Activated T-cell treated with anti-CD3 and anti-CD28 coated beads, Interleukin-2, amount 50 U/mL, for 24 hours (primary cell): Measurements from ENCODE around the gene TNFRSF1B.

Experiments
- DNase-seq: peaks from one replicate; pipeline ENCODE4 v3.0.0-alpha.2; 2020
- H3K27ac Mint-ChIP-seq: 2 replicates; pipeline ENCODE4 v1.8.0; 2020; ENCODE audit warnings: mild to moderate bottlenecking, mixed read lengths
- H3K27me3 Mint-ChIP-seq: 2 replicates; pipeline ENCODE4 v1.8.0; 2020; ENCODE audit warnings: mixed read lengths
- H3K36me3 Mint-ChIP-seq: 2 replicates; pipeline ENCODE4 v1.8.0; 2020; ENCODE audit warnings: low read depth, mixed read lengths
- H3K4me1 Mint-ChIP-seq: 2 replicates; pipeline ENCODE4 v1.8.0; 2020; ENCODE audit warnings: low read depth, mixed read lengths
- H3K4me3 Mint-ChIP-seq: 2 replicates; pipeline ENCODE4 v1.8.0; 2020; ENCODE audit warnings: mild to moderate bottlenecking, moderate library complexity, mixed read lengths
- H3K9me3 Mint-ChIP-seq: 2 replicates; pipeline ENCODE4 v1.8.0; 2020; ENCODE audit warnings: mixed read lengths

The TNFRSF1B gene

DNA sequence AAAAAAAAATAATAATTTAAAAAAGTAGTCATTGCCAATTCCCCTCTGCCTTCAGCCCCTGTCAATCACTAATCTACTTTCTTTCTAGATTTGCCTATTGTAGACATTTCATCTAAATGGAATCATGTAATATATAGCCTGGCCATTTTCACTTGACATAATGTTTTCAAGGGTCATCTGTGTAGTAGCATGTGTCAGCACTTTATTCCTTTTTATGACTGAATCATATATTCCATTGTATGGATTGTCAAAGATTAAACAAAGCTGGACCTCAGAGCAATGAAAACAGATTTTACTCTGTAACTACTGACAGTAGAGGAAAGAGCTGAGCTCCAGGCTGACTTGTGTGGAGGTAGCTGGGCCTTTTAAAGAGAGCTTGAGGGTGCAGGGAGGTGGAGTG, 78.9 kb downstream of the TNFRSF1B start:
- DNase-seq, result no peak
- H3K27me3 Mint-ChIP-seq, result no peaks in the 10 kb centered on the region
- H3K4me3 Mint-ChIP-seq, result no peak overlapping the region
- peaks cover 76% of the 10 kb centered on the region for H3K36me3 Mint-ChIP-seq
- H3K4me1 Mint-ChIP-seq, result no peaks in the 10 kb centered on the region
- H3K27ac Mint-ChIP-seq, result no peak overlapping the region
- H3K9me3 Mint-ChIP-seq, result no peaks in the 10 kb centered on the region

- no peak overlapping the region for H3K4me3 Mint-ChIP-seq
- H3K4me1 Mint-ChIP-seq, result no peaks in the 10 kb centered on the region
- H3K27ac Mint-ChIP-seq, result no peak overlapping the region
- no peaks in the 10 kb centered on the region for H3K9me3 Mint-ChIP-seq
- DNase-seq, result no peak
- no peaks in the 10 kb centered on the region for H3K27me3 Mint-ChIP-seq
- H3K36me3 Mint-ChIP-seq, result peaks cover 77% of the 10 kb centered on the region
Observed at GRCh38 chr1:12246584-12246983, 79.8 kb downstream of the TNFRSF1B start.

GRCh38 chr1:12249181-12249580, 82.4 kb downstream of the TNFRSF1B start:
- H3K9me3 Mint-ChIP-seq, result no peaks in the 10 kb centered on the region
- no peak overlapping the region for H3K4me3 Mint-ChIP-seq
- no peak for DNase-seq
- no peaks in the 10 kb centered on the region for H3K4me1 Mint-ChIP-seq
- H3K27ac Mint-ChIP-seq, result no peak overlapping the region
- H3K27me3 Mint-ChIP-seq, result no peaks in the 10 kb centered on the region
- H3K36me3 Mint-ChIP-seq, result peaks cover 76% of the 10 kb centered on the region

DNA sequence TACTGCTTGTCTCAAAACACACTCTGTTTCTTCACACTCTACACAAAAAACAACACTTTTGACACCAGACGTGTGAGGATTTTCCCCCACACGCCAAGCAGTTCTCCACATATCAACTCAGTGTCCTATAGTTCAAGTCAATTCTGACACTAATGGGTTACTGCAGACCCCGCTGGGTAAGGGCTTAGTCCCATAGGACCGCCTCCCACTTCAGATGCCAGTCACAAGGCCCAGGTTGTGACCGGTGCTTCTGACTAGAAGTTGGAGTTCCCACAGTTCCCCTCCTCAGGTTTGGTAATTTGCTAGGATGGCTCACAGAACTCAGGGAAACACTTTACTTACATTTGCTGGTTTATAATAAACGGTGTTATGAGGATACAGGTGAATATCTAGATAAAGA, 83.0 kb downstream of the TNFRSF1B start:
- no peak overlapping the region for H3K27ac Mint-ChIP-seq
- peaks cover 74% of the 10 kb centered on the region for H3K36me3 Mint-ChIP-seq
- no peak overlapping the region for H3K4me3 Mint-ChIP-seq
- no peak for DNase-seq
- no peaks in the 10 kb centered on the region for H3K4me1 Mint-ChIP-seq
- no peaks in the 10 kb centered on the region for H3K27me3 Mint-ChIP-seq
- no peaks in the 10 kb centered on the region for H3K9me3 Mint-ChIP-seq

GRCh38 chr1:12251442-12251841, 84.7 kb downstream of the TNFRSF1B start:
- H3K27ac Mint-ChIP-seq, result no peak overlapping the region
- H3K36me3 Mint-ChIP-seq, result peaks cover 73% of the 10 kb centered on the region
- H3K4me3 Mint-ChIP-seq, result no peak overlapping the region
- no peak for DNase-seq
- no peaks in the 10 kb centered on the region for H3K27me3 Mint-ChIP-seq
- no peaks in the 10 kb centered on the region for H3K4me1 Mint-ChIP-seq
- H3K9me3 Mint-ChIP-seq, result no peaks in the 10 kb centered on the region

GRCh38 chr1:12255913-12256312, 89.1 kb downstream of the TNFRSF1B start:
- Mint-ChIP-seq H3K4me1 (no peaks in the 10 kb centered on the region), H3K27ac (no peak overlapping the region), H3K4me3 (no peak overlapping the region), H3K9me3 (no peaks in the 10 kb centered on the region), H3K36me3 (peaks cover 82% of the 10 kb centered on the region), H3K27me3 (no peaks in the 10 kb centered on the region)
- DNase-seq, result no peak

GRCh38 chr1:12258272-12258671, 91.5 kb downstream of the TNFRSF1B start:
- no peaks in the 10 kb centered on the region for H3K27me3 Mint-ChIP-seq

More at GRCh38 chr1:12258272-12258671, 91.5 kb downstream of the TNFRSF1B start:
- H3K4me1 Mint-ChIP-seq, result no peaks in the 10 kb centered on the region
- H3K36me3 Mint-ChIP-seq, result peaks cover 90% of the 10 kb centered on the region
- no peaks in the 10 kb centered on the region for H3K9me3 Mint-ChIP-seq
- DNase-seq, result no peak
- H3K4me3 Mint-ChIP-seq, result no peak overlapping the region
- H3K27ac Mint-ChIP-seq, result no peak overlapping the region
